T-helper 1 cell (primary cell): Measurements from ENCODE around the gene ZNF891.

Source experiments
- DNase-seq, 5 donors: peaks; one replicate each; pipeline ENCODE4 v3.0.0-alpha.2; 2012 to 2020
- total RNA-seq, 4 donors: gene quantifications; one replicate each; lab custom pipeline; 2026; lab: John Stamatoyannopoulos, UW

Gene ZNF891
- 19.1 to 43.0 (median 39.2) reads per million in 4 donors for total RNA-seq

- DNase-seq: peak; percentile 91 to 96 (median 96)
Observed at GRCh38 chr12:133130038-133130807, at the start of gene ZNF891, which contains the start of gene ZNF10. ZNF891 (minus strand) TSS chr12:133130274; CDS start chr12:133121918, 8,356 bp downstream. ZNF10 (plus strand) TSS chr12:133130627; CDS start chr12:133144493, 13,866 bp downstream.

- no peak for DNase-seq
Observed at GRCh38 chr12:133174901-133175300, 44.8 kb upstream of the ZNF891 start.

GRCh38 chr12:133172491-133172890 lies 42.4 kb upstream of the ZNF891 start:
- DNase-seq: no peak

- no peak for DNase-seq
Observed at GRCh38 chr12:133165776-133166175, 35.7 kb upstream of the ZNF891 start.

- DNase-seq: no peak
Observed at GRCh38 chr12:133156125-133156690, 26.1 kb upstream of the ZNF891 start.

GRCh38 chr12:133145981-133146380 lies 15.9 kb upstream of the ZNF891 start:
- no peak for DNase-seq

GRCh38 chr12:133135747-133136146 lies 5.7 kb upstream of the ZNF891 start:
- DNase-seq: no peak

GRCh38 chr12:133130808-133131128 lies 694 bp upstream of the ZNF891 start:
- DNase-seq: peak in 2 of 5 donors; percentile 7 to 36

GRCh38 chr12:133129368-133130037 lies 571 bp downstream of the ZNF891 start:
- DNase-seq: no peak

GRCh38 chr12:133124674-133125073 lies 5.4 kb downstream of the ZNF891 start:
- DNase-seq: no peak

GRCh38 chr12:133120385-133121191 lies 9.5 kb downstream of the ZNF891 start:
- no peak for DNase-seq

- no peak for DNase-seq
Observed at GRCh38 chr12:133108150-133108549, 21.9 kb downstream of the ZNF891 start.

- no peak for DNase-seq
Observed at GRCh38 chr12:133107121-133107520, 23.0 kb downstream of the ZNF891 start.

GRCh38 chr12:133106253-133106652 lies 23.8 kb downstream of the ZNF891 start:
- DNase-seq: no peak

- no peak for DNase-seq
Observed at GRCh38 chr12:133105620-133106019, 24.5 kb downstream of the ZNF891 start.

GRCh38 chr12:133083345-133083744 lies 46.7 kb downstream of the ZNF891 start:
- no peak for DNase-seq

- DNase-seq: peak in 1 of 5 donors; percentile 7
Observed at GRCh38 chr12:133081159-133081780, 48.8 kb downstream of the ZNF891 start.

GRCh38 chr12:133080368-133081158 lies 49.5 kb downstream of the ZNF891 start, which contains the start of gene ZNF140:
ZNF140 (plus strand) TSS chr12:133080923; CDS start chr12:133081321, 398 bp downstream.
- DNase-seq: peak; percentile 89 to 96 (median 94)

GRCh38 chr12:133080026-133080367 lies 50.1 kb downstream of the ZNF891 start:
- peak; percentile 90 to 99 (median 96) for DNase-seq

- DNase-seq: no peak
Observed at GRCh38 chr12:133073836-133074235, 56.2 kb downstream of the ZNF891 start.

GRCh38 chr12:133063556-133063955 lies 66.5 kb downstream of the ZNF891 start:
- DNase-seq: no peak
